CD14-positive monocyte (primary cell): Measurements from ENCODE around the gene ZNF326. TPM values are rescaled to one million over a fixed set of nuclear protein-coding genes. Genes with fewer than 3 reads are reported as not detected.

Experiments
- DNase-seq, 3 donors: peaks; one replicate each; pipeline ENCODE4 v3.0.0-alpha.2; 2011 to 2022
- H2AFZ ChIP-seq: 2 replicates; pipeline ENCODE4 v1.6.0; 2012; ENCODE audit warnings: mild to moderate bottlenecking, low read depth, low read length, inconsistent platforms; ENCODE audit not compliant: insufficient read depth, poor library complexity, severe bottlenecking
- H3K27ac ChIP-seq, 2 donors: 1 replicate in 1 of 2; 2 replicates in 1 of 2; pipeline ENCODE4 v1.5.1; 2012 to 2013; ENCODE audit warnings: low read length in 2 of 2, control low read depth in 1 of 2, inconsistent platforms in 1 of 2, low read depth in 1 of 2, mild to moderate bottlenecking in 1 of 2
- H3K27me3 ChIP-seq, 2 donors: one replicate each; pipeline versions ENCODE4 v1.6.0 to v1.6.1; 2011 to 2013; ENCODE audit warnings: low read length in 2 of 2; ENCODE audit not compliant: control insufficient read depth in 2 of 2, insufficient read depth in 2 of 2
- H3K36me3 ChIP-seq, 2 donors: replicated peaks in 1 of 2; 1 replicate in 1 of 2; 2 replicates in 1 of 2; pipeline versions ENCODE4 v1.5.1 to v1.6.1; 2012 to 2013; ENCODE audit warnings: low read length in 2 of 2, control low read depth in 1 of 2, inconsistent platforms in 1 of 2, mild to moderate bottlenecking in 1 of 2; ENCODE audit not compliant: insufficient read depth in 2 of 2, control insufficient read depth in 1 of 2
- H3K4me1 ChIP-seq, 2 donors: 1 replicate in 1 of 2; 2 replicates in 1 of 2; pipeline versions ENCODE4 v1.5.1 to v1.6.1; 2012 to 2013; ENCODE audit warnings: low read length in 2 of 2, control low read depth in 1 of 2, inconsistent platforms in 1 of 2, mild to moderate bottlenecking in 1 of 2, moderate library complexity in 1 of 2; ENCODE audit not compliant: insufficient read depth in 2 of 2, control insufficient read depth in 1 of 2
- H3K4me2 ChIP-seq: replicated peaks from 2 replicates; pipeline ENCODE3; 2012; ENCODE audit warnings: low read length, moderate library complexity, mild to moderate bottlenecking; ENCODE audit not compliant: poor library complexity, severe bottlenecking; ENCODE audit errors: extremely low read depth
- H3K4me3 ChIP-seq, 3 experiments: fragments of 200-600 bp in 1 of 3; sonication (generic) in 1 of 3; replicated peaks in 1 of 3; 1 replicate in 2 of 3; 2 replicates in 1 of 3; pipeline ENCODE4 v1.5.1; 2011 to 2013; ENCODE audit warnings: low read length in 3 of 3, mild to moderate bottlenecking in 3 of 3, control low read depth in 2 of 3, low read depth in 2 of 3, inconsistent platforms in 1 of 3, moderate library complexity in 1 of 3
- H3K79me2 ChIP-seq: 2 replicates; pipeline ENCODE4 v1.6.0; 2012; ENCODE audit warnings: mild to moderate bottlenecking, control low read depth, inconsistent platforms, low read length, moderate library complexity; ENCODE audit not compliant: insufficient read depth
- H3K9ac ChIP-seq: 2 replicates; pipeline ENCODE4 v1.6.0; 2017; ENCODE audit warnings: low read length, mild to moderate bottlenecking; ENCODE audit not compliant: insufficient read depth, poor library complexity, severe bottlenecking
- H3K9me3 ChIP-seq, 2 donors: replicated peaks in 1 of 2; 1 replicate in 1 of 2; 2 replicates in 1 of 2; pipeline versions ENCODE4 v1.5.1 to v1.6.1; 2012 to 2013; ENCODE audit warnings: low read length in 2 of 2, control low read depth in 1 of 2; ENCODE audit not compliant: control insufficient read depth in 1 of 2, insufficient read depth in 1 of 2
- H4K20me1 ChIP-seq: 2 replicates; pipeline ENCODE4 v1.6.0; 2012; ENCODE audit warnings: mild to moderate bottlenecking, low read length, control low read depth, moderate library complexity; ENCODE audit not compliant: insufficient read depth
- H3K27ac Mint-ChIP-seq, 7 donors: one replicate each; pipeline ENCODE4 v1.8.0; 2020; ENCODE audit warnings: mild to moderate bottlenecking in 7 of 7, mixed read lengths in 7 of 7, moderate library complexity in 6 of 7, inconsistent platforms in 2 of 7
- H3K27me3 Mint-ChIP-seq, 3 donors: one replicate each; pipeline ENCODE4 v1.8.0; 2021 to 2022; ENCODE audit warnings: low read depth in 3 of 3, mild to moderate bottlenecking in 3 of 3, mixed read lengths in 3 of 3, moderate library complexity in 3 of 3, inconsistent platforms in 1 of 3
- H3K36me3 Mint-ChIP-seq, 2 donors: one replicate each; pipeline ENCODE4 v1.8.0; 2020; ENCODE audit warnings: mixed read lengths in 2 of 2, inconsistent platforms in 1 of 2, mild to moderate bottlenecking in 1 of 2
- H3K4me1 Mint-ChIP-seq: one replicate; pipeline ENCODE4 v1.8.0; 2020; ENCODE audit warnings: mild to moderate bottlenecking, mixed read lengths
- H3K4me3 Mint-ChIP-seq, 2 donors: one replicate each; pipeline ENCODE4 v1.8.0; 2020; ENCODE audit warnings: mild to moderate bottlenecking in 2 of 2, mixed read lengths in 2 of 2, moderate library complexity in 1 of 2
- H3K9me3 Mint-ChIP-seq, 7 donors: one replicate each; pipeline ENCODE4 v1.8.0; 2020 to 2022; ENCODE audit warnings: mixed read lengths in 7 of 7, mild to moderate bottlenecking in 6 of 7, moderate library complexity in 6 of 7, inconsistent platforms in 2 of 7
- CTCF ChIP-seq: fragments of 200-600 bp; IDR thresholded peaks from one replicate; pipeline ENCODE4 v1.8.0; 2022; ENCODE audit warnings: antibody characterized with exemption, mild to moderate bottlenecking
- WGBS: methylation state at CpG from one replicate; pipeline ENCODE4 v1.1.5; 2013; ENCODE audit warnings: missing lambda C conversion rate; ENCODE audit not compliant: insufficient coverage; 5-methylcytosine and 5-hydroxymethylcytosine counted together
- intact Hi-C, 2 donors: fragments of 100-400 bp; cut with micrococcal nuclease; formaldehyde crosslinking; loops; one replicate each; pipeline versions ENCODE4 v1.15.0 to v1.15.1; 2023
- polyA plus RNA-seq, 3 donors: library from polyadenylated mRNA; depleted of rRNA in 1 of 3; unstranded in 2 of 3; stranded (reverse) in 1 of 3; fragments of 300-500 nt in 2 of 3; fragments of >200 nt in 1 of 3; fragmentation: Illumina TruSeq in 2 of 3; gene quantifications; 1 replicate in 2 of 3; 2 replicates in 1 of 3; pipeline ENCODE4 v1.2.3, GENCODE V29; 2012 to 2021

Gene ZNF326
- polyA plus RNA-seq, 3 donors = 3.8 to 5.0 (median 4.5) TPM

- H3K4me1 Mint-ChIP-seq = peaks cover under 1% of the 10 kb centered on the region
Measured at GRCh38 chr1:89989099-89989498, 5.8 kb upstream of the ZNF326 start.

GRCh38 chr1:89989799-89990198, 5.1 kb upstream of the ZNF326 start:
- Mint-ChIP-seq H3K27me3 (peaks cover 0 to 4% (median 1%) of the 10 kb centered on the region in 3 donors), H3K36me3 (no peaks in the 10 kb centered on the region), H3K4me3 (no peak overlapping the region), H3K9me3 (peaks cover 0 to 1% (median 0%) of the 10 kb centered on the region in 7 donors), H3K4me1 (peaks cover 2% of the 10 kb centered on the region), H3K27ac (no peak overlapping the region)
- H4K20me1 ChIP-seq = no peaks in the 10 kb centered on the region
- H3K79me2 ChIP-seq = no peaks in the 10 kb centered on the region
- no peak for TF ChIP-seq CTCF
- no peak overlapping the region for H2AFZ ChIP-seq
- H3K9ac ChIP-seq = no peak overlapping the region
- H3K9me3 ChIP-seq = no peaks in the 10 kb centered on the region
- H3K4me3 ChIP-seq = no peak overlapping the region
- H3K27ac ChIP-seq = no peak overlapping the region
- no CpG with 5 or more reads among the region's 3 CpGs for WGBS
- intact Hi-C loops = loop anchor here (5.0 to 10.0 kb wide), 5 partner anchors 145 to 1005 kb away; partner anchors contain the start of gene LRRC8C (in 2 of the 2)
- H3K4me2 ChIP-seq = no peak overlapping the region
- no peaks in the 10 kb centered on the region for H3K36me3 ChIP-seq
- peaks cover 0 to 5% of the 10 kb centered on the region in 2 donors for H3K4me1 ChIP-seq
- no peak for DNase-seq
- H3K27me3 ChIP-seq = no peaks in the 10 kb centered on the region

More at GRCh38 chr1:89989099-89989498, 5.8 kb upstream of the ZNF326 start:
- Histone ChIP-seq H3K27ac (no peak overlapping the region), H3K9me3 (no peaks in the 10 kb centered on the region), H3K4me2 (no peak overlapping the region), H3K9ac (no peak overlapping the region), H3K27me3 (no peaks in the 10 kb centered on the region), H3K36me3 (no peaks in the 10 kb centered on the region), H4K20me1 (no peaks in the 10 kb centered on the region), H3K4me1 (no peaks in the 10 kb centered on the region), H2AFZ (no peak overlapping the region), H3K4me3 (no peak overlapping the region), H3K79me2 (no peaks in the 10 kb centered on the region)
- Mint-ChIP-seq H3K36me3 (no peaks in the 10 kb centered on the region), H3K27ac (no peak overlapping the region), H3K4me3 (no peak overlapping the region), H3K27me3 (peaks cover 0 to 4% (median 1%) of the 10 kb centered on the region in 3 donors), H3K9me3 (peaks cover 0 to 1% (median 0%) of the 10 kb centered on the region in 7 donors)
- 98% methylated on average over 22 of the region's 23 CpGs for WGBS
- no peak for DNase-seq
- no peak for TF ChIP-seq CTCF
- intact Hi-C loops = loop anchor here (5.0 to 10.0 kb wide), 2 partner anchors 144 to 187 kb away; no protein-coding TSS in a partner anchor
